Liver (tissue), 3 donors: ENCODE data around the gene ASB5.

Source experiments
- CTCF ChIP-seq: fragments of 150-350 bp; IDR thresholded peaks from 2 replicates; pipeline ENCODE4 v1.5.1; 2017; ENCODE audit warnings: improper control_type of control experiment, low read depth, low read length; ENCODE audit not compliant: missing input control
- EGR1 ChIP-seq, 2 donors: IDR thresholded peaks; 2 replicates each; pipeline ENCODE4 v1.6.1; 2016 to 2018; ENCODE audit warnings: antibody characterized with exemption in 2 of 2, low read depth in 2 of 2
- TF ChIP-seq, protein P1 (sequence below): IDR thresholded peaks from 2 replicates; pipeline ENCODE4 v1.6.1; 2016; ENCODE audit warnings: antibody characterized with exemption
- donor health status: healthy.
- donor health status: healthy.

- TF ChIP-seq, protein P1, sequence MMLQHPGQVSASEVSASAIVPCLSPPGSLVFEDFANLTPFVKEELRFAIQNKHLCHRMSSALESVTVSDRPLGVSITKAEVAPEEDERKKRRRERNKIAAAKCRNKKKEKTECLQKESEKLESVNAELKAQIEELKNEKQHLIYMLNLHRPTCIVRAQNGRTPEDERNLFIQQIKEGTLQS: no peak
- no peak for TF ChIP-seq CTCF
- no peak for TF ChIP-seq EGR1 (IDR thresholded peaks at IDR 0.05; ENCODE audit: low read depth in 2 of 2)
These were observed 6.8 kb downstream of the ASB5 start for GRCh38 chr4:176262243-176262642.
